K562 (cell line): ENCODE measurements around the gene TM9SF4. TPM values are rescaled to one million over a fixed set of nuclear protein-coding genes. Genes with fewer than 3 reads are reported as not detected.

Experiments
- ATAC-seq: fragments of 200-7000 bp; cut with Tn5 transposase; 3 replicates; pipeline ENCODE4 v1.9.1; 2020; ENCODE audit warnings: moderate library complexity
- BruUV-seq: library from RNA; stranded (reverse); fragments of 400-500 nt; replicated peaks from 2 replicates; lab custom pipeline; 2021; lab: Mats Ljungman, UMichigan
- CTCF ChIA-PET: fragments of 300-600 bp; formaldehyde crosslinking; extraction: SDS; loops from one replicate; lab custom pipeline; 2021; ENCODE audit warnings: low intra/inter-chr PET ratio; lab: Yijun Ruan, JAX
- POLR2A ChIA-PET: fragments of 300-600, 350-650 bp; sonication (Branson Sonifier 250); formaldehyde crosslinking; extraction: SDS; loops from one replicate; lab custom pipeline; 2021; ENCODE audit warnings: antibody characterized with exemption, inconsistent platforms; lab: Yijun Ruan, JAX
- DNase-seq, 4 experiments: peaks; one replicate each; pipeline versions ENCODE4 v3.0.0 to v3.0.0-alpha.2; 2011 to 2018; ENCODE audit warnings: low spot score in 3 of 4, mixed read lengths in 3 of 4; ENCODE audit errors: extremely low read depth in 1 of 4
- FAIRE-seq: peaks from 2 replicates; lab custom pipeline; 2011; peaks lifted over from hg19 to GRCh38; lab: Jason Lieb, UNC
- H2AFZ ChIP-seq: 2 replicates; pipeline ENCODE4 v1.6.0; 2011; ENCODE audit warnings: low read depth, low read length, control low read depth, inconsistent platforms
- H3K27ac ChIP-seq: fragments of 200-600 bp; 3 replicates; pipeline ENCODE4 v1.8.0; 2011; ENCODE audit warnings: low read depth, mild to moderate bottlenecking, control low read depth, inconsistent platforms, low read length, moderate library complexity, mixed read lengths; ENCODE audit errors: extremely low read depth
- H3K27me3 ChIP-seq, 2 experiments: fragments of 300-600 bp in 1 of 2; 2 replicates in 1 of 2; 3 replicates in 1 of 2; pipeline versions ENCODE4 v1.6.0 to v1.8.0; 2011; ENCODE audit warnings: inconsistent platforms in 2 of 2, low read length in 2 of 2, mild to moderate bottlenecking in 1 of 2, mixed read lengths in 1 of 2, moderate library complexity in 1 of 2; ENCODE audit not compliant: control insufficient read depth in 2 of 2, insufficient read depth in 2 of 2
- H3K36me3 ChIP-seq: fragments of 300-600 bp; 3 replicates; pipeline ENCODE4 v1.8.0; 2011; ENCODE audit warnings: mild to moderate bottlenecking, low read length, inconsistent platforms; ENCODE audit not compliant: control insufficient read depth, insufficient read depth
- H3K4me1 ChIP-seq, 2 experiments: fragments of 200-600 bp in 1 of 2; replicated peaks in 1 of 2; 2 replicates in 1 of 2; 3 replicates in 1 of 2; pipeline versions ENCODE4 v1.5.1 to v1.8.0; 2011; ENCODE audit warnings: inconsistent platforms in 2 of 2, low read length in 2 of 2, mild to moderate bottlenecking in 1 of 2, mixed read lengths in 1 of 2, moderate library complexity in 1 of 2; ENCODE audit not compliant: control insufficient read depth in 2 of 2, insufficient read depth in 2 of 2
- H3K4me2 ChIP-seq: 2 replicates; pipeline ENCODE4 v1.6.1; 2011; ENCODE audit warnings: low read length, control low read depth, inconsistent platforms, mixed read lengths; ENCODE audit not compliant: insufficient read depth
- H3K4me3 ChIP-seq: fragments of 200-600 bp; sonication (generic), shearing (Covaris generic); 2 replicates; pipeline ENCODE4 v1.5.1; 2016; ENCODE audit warnings: control low read depth, inconsistent platforms
- H3K79me2 ChIP-seq: fragments of 200-600 bp; 3 replicates; pipeline ENCODE4 v1.8.0; 2011; ENCODE audit warnings: low read length, inconsistent platforms; ENCODE audit not compliant: control insufficient read depth, insufficient read depth
- H3K9ac ChIP-seq, 2 experiments: 2 replicates each; pipeline versions ENCODE4 v1.6.0 to v1.6.1; 2011; ENCODE audit warnings: low read depth in 2 of 2, low read length in 2 of 2, control low read depth in 1 of 2, inconsistent platforms in 1 of 2, mild to moderate bottlenecking in 1 of 2, mixed read lengths in 1 of 2; ENCODE audit not compliant: insufficient read depth in 1 of 2
- H3K9me1 ChIP-seq: one replicate; pipeline ENCODE4 v1.6.0; 2011; ENCODE audit warnings: inconsistent platforms, mild to moderate bottlenecking, low read length, moderate library complexity; ENCODE audit not compliant: control insufficient read depth, insufficient read depth
- H3K9me3 ChIP-seq: replicated peaks from 2 replicates; pipeline ENCODE4 v1.5.1; 2011; ENCODE audit warnings: low read depth, low read length, inconsistent platforms; ENCODE audit not compliant: control insufficient read depth, insufficient read depth
- H4K20me1 ChIP-seq: replicated peaks from 2 replicates; pipeline ENCODE4 v1.6.1; 2011; ENCODE audit warnings: low read length, inconsistent platforms, mixed read lengths; ENCODE audit not compliant: control insufficient read depth, insufficient read depth
- CTCF ChIP-seq, 3 experiments: IDR thresholded peaks in 2 of 3; conservative IDR thresholded peaks in 1 of 3; 2 replicates each; pipeline ENCODE4 v1.5.1; 2011 to 2012; ENCODE audit warnings: low read length in 3 of 3, mild to moderate bottlenecking in 3 of 3, control low read depth in 2 of 3, improper control_type of control experiment in 1 of 3, inconsistent platforms in 1 of 3, low read depth in 1 of 3, mixed read lengths in 1 of 3, moderate library complexity in 1 of 3; ENCODE audit not compliant: insufficient read depth in 2 of 3
- HMBOX1 ChIP-seq: sonication (generic); IDR thresholded peaks from 2 replicates; pipeline ENCODE4 v1.6.1; 2016
- WGBS: fragments of 100-300 bp; shearing (Covaris generic); methylation state at CpG from one replicate; pipeline ENCODE4 v1.1.6; 2016; ENCODE audit warnings: low coverage, mixed read lengths; ENCODE audit not compliant: insufficient coverage; ENCODE audit errors: missing lambda C conversion rate; 5-methylcytosine and 5-hydroxymethylcytosine counted together
- in situ Hi-C: fragments of 300-500 bp; cut with MboI; formaldehyde crosslinking; loops from 4 replicates; pipeline ENCODE4 v1.15.0; 2018; ENCODE audit warnings: inconsistent platforms, mixed read lengths
- intact Hi-C: fragments of 100-400 bp; cut with micrococcal nuclease; formaldehyde crosslinking; loops from 2 replicates; pipeline ENCODE4 v1.14.2; 2022
- polyA plus RNA-seq, 8 experiments: library from polyadenylated mRNA; depleted of rRNA in 4 of 8; stranded (reverse) in 5 of 8; unstranded in 3 of 8; fragments of >200 nt; fragmentation: Nextera tagmentation in 2 of 8; fragmentation: Illumina TruSeq in 1 of 8; extraction: Ambion mirVana in 2 of 8; extraction: Trizol in 1 of 8; gene quantifications; 2 replicates each; pipeline versions ENCODE4 v1.2.1 to v1.2.3, GENCODE V29; 2011 to 2014; ENCODE audit warnings: inconsistent platforms in 1 of 8, missing spikeins in 1 of 8
- total RNA-seq, 7 experiments: library from RNA; depleted of rRNA in 6 of 7; stranded (reverse); fragments of >200 nt in 6 of 7; fragmentation: Illumina TruSeq in 2 of 7; extraction: Trizol in 2 of 7; gene quantifications; 2 replicates each; pipeline versions ENCODE4 v1.2.1 to v1.2.3, GENCODE V29; 2011 to 2021; ENCODE audit warnings: low replicate concordance in 1 of 7

The TM9SF4 gene
- total and polyA plus RNA-seq, 9 of the 15 experiments (the other 6 are each of a cell fraction or from before 2014, with no cell fraction given), result 14.5 to 46.3 (median 26.9) TPM

- WGBS, result 0% methylated on average over 7 of the region's 7 CpGs
- Histone ChIP-seq H3K9ac (no peak overlapping the region), H3K9me3 (no peaks in the 10 kb centered on the region), H2AFZ (no peak overlapping the region), H3K36me3 (no peaks in the 10 kb centered on the region), H3K27ac (no peak overlapping the region), H4K20me1 (no peaks in the 10 kb centered on the region), H3K4me3 (no peak overlapping the region), H3K79me2 (no peaks in the 10 kb centered on the region), H3K4me2 (no peak overlapping the region), H3K9me1 (no peaks in the 10 kb centered on the region), H3K4me1 (no peaks in the 10 kb centered on the region; a peak in 1 of 5 replicates), H3K27me3 (peaks cover 22 to 50% of the 10 kb centered on the region in 2 experiments)
- no peak for ATAC-seq
- ChIA-PET POLR2A (interaction anchor here (0.7 to 1.4 kb wide), 2 partner anchors 11 to 373 kb away, joined by 3 to 4 read pairs; no protein-coding TSS in a partner anchor), CTCF (no interaction called here)
- no peak for TF ChIP-seq CTCF (IDR thresholded peaks at IDR 0.05 in 2 of 3, conservative IDR thresholded peaks at IDR 0.05 in 1 of 3; ENCODE audit: insufficient read depth in 2 of 3, low read depth in 1 of 3, low read length in 3 of 3)
- peak; percentile 15; the same call in 1 of the 2 replicates for TF ChIP-seq HMBOX1
- BruUV-seq, result no TSS peak
- intact Hi-C loops, result no loop called here
- in situ Hi-C loops, result no loop called here
- no peak for DNase-seq
- FAIRE-seq, result no peak
Measured at GRCh38 chr20:32064667-32065066, 44.8 kb upstream of the TM9SF4 start.
